ENCODE results near the gene CGRRF1.

CGRRF1 gene

GRCh38 chr14:54490445-54491175 is 19.1 kb upstream of the CGRRF1 start:
- H3K27me3 ChIP-seq (ENCODE audit: insufficient read depth, low read length), result no peaks in the 10 kb centered on the region
- no peaks in the 10 kb centered on the region for H3F3A ChIP-seq (ENCODE audit: insufficient read depth, low read length)
- H3K36me3 ChIP-seq (ENCODE audit: insufficient read depth, low read length), result no peaks in the 10 kb centered on the region
- TF ChIP-seq EZH2 (IDR thresholded peaks at IDR 0.05; ENCODE audit: borderline replicate concordance, low read length), result no peak
- TF ChIP-seq, protein P1, sequence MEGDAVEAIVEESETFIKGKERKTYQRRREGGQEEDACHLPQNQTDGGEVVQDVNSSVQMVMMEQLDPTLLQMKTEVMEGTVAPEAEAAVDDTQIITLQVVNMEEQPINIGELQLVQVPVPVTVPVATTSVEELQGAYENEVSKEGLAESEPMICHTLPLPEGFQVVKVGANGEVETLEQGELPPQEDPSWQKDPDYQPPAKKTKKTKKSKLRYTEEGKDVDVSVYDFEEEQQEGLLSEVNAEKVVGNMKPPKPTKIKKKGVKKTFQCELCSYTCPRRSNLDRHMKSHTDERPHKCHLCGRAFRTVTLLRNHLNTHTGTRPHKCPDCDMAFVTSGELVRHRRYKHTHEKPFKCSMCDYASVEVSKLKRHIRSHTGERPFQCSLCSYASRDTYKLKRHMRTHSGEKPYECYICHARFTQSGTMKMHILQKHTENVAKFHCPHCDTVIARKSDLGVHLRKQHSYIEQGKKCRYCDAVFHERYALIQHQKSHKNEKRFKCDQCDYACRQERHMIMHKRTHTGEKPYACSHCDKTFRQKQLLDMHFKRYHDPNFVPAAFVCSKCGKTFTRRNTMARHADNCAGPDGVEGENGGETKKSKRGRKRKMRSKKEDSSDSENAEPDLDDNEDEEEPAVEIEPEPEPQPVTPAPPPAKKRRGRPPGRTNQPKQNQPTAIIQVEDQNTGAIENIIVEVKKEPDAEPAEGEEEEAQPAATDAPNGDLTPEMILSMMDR (IDR thresholded peaks at IDR 0.05; ENCODE audit: low read length), result no peak
- no peak overlapping the region for H3K4me3 ChIP-seq (ENCODE audit: low read depth, low read length, poor library complexity, severe bottlenecking)
- H2AFZ ChIP-seq (ENCODE audit: low read length), result no peak overlapping the region
- no peak overlapping the region for H3K9ac ChIP-seq (ENCODE audit: low read length)
- H3K27ac ChIP-seq (ENCODE audit: low read depth, low read length, poor library complexity, severe bottlenecking), result no peak overlapping the region
- H3K79me2 ChIP-seq (ENCODE audit: insufficient read depth, low read length), result peaks cover 24% of the 10 kb centered on the region
- H3K9me2 ChIP-seq (ENCODE audit: low read depth, low read length), result no peaks in the 10 kb centered on the region
- H3K9me3 ChIP-seq (ENCODE audit: low read length), result no peaks in the 10 kb centered on the region
- H3K4me2 ChIP-seq (ENCODE audit: low read length), result no peak overlapping the region
- no peaks in the 10 kb centered on the region for H4K20me1 ChIP-seq (ENCODE audit: insufficient read depth, low read length)
- H3K4me1 ChIP-seq (ENCODE audit: insufficient read depth, low read length, severe bottlenecking), result peaks cover 26% of the 10 kb centered on the region

DNA sequence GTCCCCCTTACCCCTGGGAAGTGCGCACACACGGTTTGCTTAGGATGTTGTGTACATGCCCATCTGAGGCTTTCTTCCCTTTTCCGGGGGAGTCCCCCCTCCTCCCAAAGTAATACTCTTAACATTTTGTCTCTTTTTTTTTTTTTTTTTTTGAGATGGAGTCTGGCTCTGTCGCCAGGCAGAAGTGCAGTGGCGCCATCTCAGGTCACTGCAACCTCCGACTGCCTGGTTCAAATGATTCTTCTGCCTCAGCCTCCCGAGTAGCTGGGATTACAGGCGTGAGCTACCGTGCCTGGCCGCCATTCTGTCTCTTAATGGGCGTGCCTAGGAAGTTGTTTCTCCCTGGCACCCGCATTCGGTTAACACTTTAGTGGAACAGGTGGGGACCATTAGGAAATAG is 16.4 kb upstream of the CGRRF1 start:
- Histone ChIP-seq H3K4me3 (ENCODE audit: low read depth, low read length, poor library complexity, severe bottlenecking) (peak overlapping the region; percentile 18), H3K9me2 (ENCODE audit: low read depth, low read length) (no peaks in the 10 kb centered on the region), H2AFZ (ENCODE audit: low read length) (no peak overlapping the region), H3F3A (ENCODE audit: insufficient read depth, low read length) (no peaks in the 10 kb centered on the region), H4K20me1 (ENCODE audit: insufficient read depth, low read length) (no peaks in the 10 kb centered on the region), H3K4me1 (ENCODE audit: insufficient read depth, low read length, severe bottlenecking) (peaks cover 17% of the 10 kb centered on the region), H3K36me3 (ENCODE audit: insufficient read depth, low read length) (no peaks in the 10 kb centered on the region), H3K79me2 (ENCODE audit: insufficient read depth, low read length) (peaks cover 3% of the 10 kb centered on the region), H3K27me3 (ENCODE audit: insufficient read depth, low read length) (no peaks in the 10 kb centered on the region), H3K9me3 (ENCODE audit: low read length) (no peaks in the 10 kb centered on the region), H3K9ac (ENCODE audit: low read length) (no peak overlapping the region), H3K27ac (ENCODE audit: low read depth, low read length, poor library complexity, severe bottlenecking) (no peak overlapping the region), H3K4me2 (ENCODE audit: low read length) (peak overlapping the region; percentile 13; the same call in 1 of the 2 replicates)
- no peak for TF ChIP-seq EZH2 (IDR thresholded peaks at IDR 0.05; ENCODE audit: borderline replicate concordance, low read length)
- TF ChIP-seq, protein P1 (IDR thresholded peaks at IDR 0.05; ENCODE audit: low read length), result peak; percentile 21; the same call in 1 of the 2 replicates

- H4K20me1 ChIP-seq (ENCODE audit: insufficient read depth, low read length), result no peaks in the 10 kb centered on the region
- no peaks in the 10 kb centered on the region for H3K79me2 ChIP-seq (ENCODE audit: insufficient read depth, low read length)
- no peaks in the 10 kb centered on the region for H3K27me3 ChIP-seq (ENCODE audit: insufficient read depth, low read length)
- no peak overlapping the region for H3K4me3 ChIP-seq (ENCODE audit: low read depth, low read length, poor library complexity, severe bottlenecking)
- H2AFZ ChIP-seq (ENCODE audit: low read length), result no peak overlapping the region
- H3K36me3 ChIP-seq (ENCODE audit: insufficient read depth, low read length), result no peaks in the 10 kb centered on the region
- H3F3A ChIP-seq (ENCODE audit: insufficient read depth, low read length), result no peaks in the 10 kb centered on the region
- H3K9ac ChIP-seq (ENCODE audit: low read length), result no peak overlapping the region
- no peaks in the 10 kb centered on the region for H3K9me3 ChIP-seq (ENCODE audit: low read length)
- H3K27ac ChIP-seq (ENCODE audit: low read depth, low read length, poor library complexity, severe bottlenecking), result no peak overlapping the region
- no peak for TF ChIP-seq EZH2 (IDR thresholded peaks at IDR 0.05; ENCODE audit: borderline replicate concordance, low read length)
- TF ChIP-seq, protein P1 (IDR thresholded peaks at IDR 0.05; ENCODE audit: low read length), result no peak
- H3K4me2 ChIP-seq (ENCODE audit: low read length), result no peak overlapping the region
- peaks cover 10% of the 10 kb centered on the region for H3K4me1 ChIP-seq (ENCODE audit: insufficient read depth, low read length, severe bottlenecking)
- no peaks in the 10 kb centered on the region for H3K9me2 ChIP-seq (ENCODE audit: low read depth, low read length)
These were observed 12.5 kb upstream of the CGRRF1 start for GRCh38 chr14:54497224-54497623.

Data from OCI-LY1 (cell line).